H9 (cell line): ENCODE results near the gene CYTH4. TPM values are rescaled to one million over a fixed set of nuclear protein-coding genes. Genes with fewer than 3 reads are reported as not detected.

Source experiments
- DNase-seq: peaks from one replicate; pipeline ENCODE4 v3.0.0-alpha.2; 2017
- H2AFZ ChIP-seq: one replicate; pipeline ENCODE4 v1.6.1; 2013; ENCODE audit warnings: mild to moderate bottlenecking, low read length, control low read depth, moderate library complexity
- H2AK5ac ChIP-seq: 2 replicates; pipeline ENCODE4 v1.6.1; 2013; ENCODE audit warnings: low read length, control low read depth, mixed read lengths; ENCODE audit not compliant: insufficient read length
- H2BK120ac ChIP-seq: one replicate; pipeline ENCODE4 v1.6.1; 2013; ENCODE audit warnings: low read depth, mild to moderate bottlenecking, low read length, control low read depth, inconsistent platforms; ENCODE audit not compliant: poor library complexity, severe bottlenecking
- H2BK12ac ChIP-seq: 2 replicates; pipeline ENCODE4 v1.6.1; 2013; ENCODE audit warnings: low read length, control low read depth, mixed read lengths, low read depth; ENCODE audit not compliant: insufficient read length
- H2BK15ac ChIP-seq: 2 replicates; pipeline ENCODE4 v1.6.1; 2013; ENCODE audit warnings: low read depth, low read length, control low read depth
- H2BK20ac ChIP-seq: one replicate; pipeline ENCODE4 v1.6.1; 2013; ENCODE audit warnings: low read depth, mild to moderate bottlenecking, low read length, control low read depth, inconsistent platforms; ENCODE audit not compliant: poor library complexity, severe bottlenecking
- H2BK5ac ChIP-seq: 2 replicates; pipeline ENCODE4 v1.6.1; 2013; ENCODE audit warnings: low read length, control low read depth, mixed read lengths; ENCODE audit not compliant: insufficient read length
- H3K14ac ChIP-seq: 2 replicates; pipeline ENCODE4 v1.6.1; 2013; ENCODE audit warnings: low read length, control low read depth; ENCODE audit not compliant: insufficient read depth
- H3K18ac ChIP-seq: 2 replicates; pipeline ENCODE4 v1.6.1; 2013; ENCODE audit warnings: low read depth, mild to moderate bottlenecking, mixed read lengths, low read length, control low read depth; ENCODE audit not compliant: insufficient read length
- H3K23ac ChIP-seq: 2 replicates; pipeline ENCODE4 v1.6.1; 2013; ENCODE audit warnings: low read length, control low read depth, mixed read lengths, low read depth; ENCODE audit not compliant: insufficient read length
- H3K23me2 ChIP-seq: 2 replicates; pipeline ENCODE4 v1.6.1; 2013; ENCODE audit warnings: low read depth, mild to moderate bottlenecking, mixed read lengths, low read length, control low read depth; ENCODE audit not compliant: insufficient read length, poor library complexity, severe bottlenecking
- H3K27ac ChIP-seq: 2 replicates; pipeline ENCODE4 v1.5.1; 2013; ENCODE audit warnings: low read length, control low read depth, mixed read lengths, low read depth; ENCODE audit not compliant: insufficient read length
- H3K27me3 ChIP-seq: 2 replicates; pipeline ENCODE4 v1.6.1; 2013; ENCODE audit warnings: low read length, control low read depth, inconsistent platforms; ENCODE audit not compliant: insufficient read depth
- H3K4ac ChIP-seq: 2 replicates; pipeline ENCODE4 v1.6.1; 2013; ENCODE audit warnings: low read depth, mild to moderate bottlenecking, control low read depth, inconsistent platforms, low read length, moderate library complexity
- H3K4me1 ChIP-seq: 2 replicates; pipeline ENCODE4 v1.6.1; 2013; ENCODE audit warnings: low read length, control low read depth, inconsistent platforms; ENCODE audit not compliant: insufficient read depth
- H3K4me2 ChIP-seq: 2 replicates; pipeline ENCODE4 v1.6.1; 2013; ENCODE audit warnings: low read length, control low read depth, mixed read lengths; ENCODE audit not compliant: insufficient read length, insufficient read depth
- H3K56ac ChIP-seq: 2 replicates; pipeline ENCODE4 v1.6.1; 2013; ENCODE audit warnings: low read depth, mild to moderate bottlenecking, mixed read lengths, low read length, control low read depth; ENCODE audit not compliant: insufficient read length
- H3K79me1 ChIP-seq: 2 replicates; pipeline ENCODE4 v1.6.1; 2013; ENCODE audit warnings: low read depth, mild to moderate bottlenecking, moderate library complexity, low read length, control low read depth, inconsistent platforms; ENCODE audit not compliant: insufficient read depth, poor library complexity, severe bottlenecking
- H3K79me2 ChIP-seq: 2 replicates; pipeline ENCODE4 v1.6.1; 2013; ENCODE audit warnings: low read length, control low read depth, inconsistent platforms; ENCODE audit not compliant: insufficient read depth
- H3K9ac ChIP-seq: 2 replicates; pipeline ENCODE4 v1.6.1; 2013; ENCODE audit warnings: low read length, control low read depth, mixed read lengths; ENCODE audit not compliant: insufficient read length; ENCODE audit errors: extremely low read depth
- H3K9me3 ChIP-seq: one replicate; pipeline ENCODE4 v1.6.1; 2013; ENCODE audit warnings: low read depth, low read length, inconsistent platforms; ENCODE audit not compliant: control insufficient read depth
- H3T11ph ChIP-seq: one replicate; pipeline ENCODE4 v1.6.1; 2013; ENCODE audit warnings: mild to moderate bottlenecking, low read length, control low read depth, inconsistent platforms
- H4K20me1 ChIP-seq: one replicate; pipeline ENCODE4 v1.6.1; 2013; ENCODE audit not compliant: control insufficient read depth, insufficient read length, insufficient read depth
- H4K5ac ChIP-seq: 2 replicates; pipeline ENCODE4 v1.6.1; 2013; ENCODE audit warnings: low read depth, mild to moderate bottlenecking, mixed read lengths, low read length, control low read depth; ENCODE audit not compliant: insufficient read length
- H4K8ac ChIP-seq: replicated peaks from 2 replicates; pipeline ENCODE4 v1.6.1; 2013; ENCODE audit warnings: low read length, control low read depth, mixed read lengths, low read depth; ENCODE audit not compliant: insufficient read length
- H4K91ac ChIP-seq: 2 replicates; pipeline ENCODE4 v1.6.1; 2013; ENCODE audit warnings: low read depth, mild to moderate bottlenecking, moderate library complexity, mixed read lengths, low read length, control low read depth; ENCODE audit not compliant: insufficient read length
- H3K27ac Mint-ChIP-seq, 3 experiments: 2 replicates in 2 of 3; 3 replicates in 1 of 3; pipeline ENCODE4 v1.8.0; 2020 to 2021; ENCODE audit warnings: mixed read lengths in 3 of 3, mild to moderate bottlenecking in 1 of 3, moderate library complexity in 1 of 3
- H3K27me3 Mint-ChIP-seq: 2 replicates; pipeline ENCODE4 v1.8.0; 2021; ENCODE audit warnings: low read depth, mild to moderate bottlenecking, moderate library complexity, mixed read lengths
- H3K36me3 Mint-ChIP-seq, 3 experiments: 2 replicates in 2 of 3; 3 replicates in 1 of 3; pipeline ENCODE4 v1.8.0; 2020 to 2021; ENCODE audit warnings: low read depth in 3 of 3, mixed read lengths in 3 of 3; ENCODE audit not compliant: insufficient read depth in 1 of 3
- H3K4me1 Mint-ChIP-seq, 2 experiments: 2 replicates each; pipeline ENCODE4 v1.8.0; 2020; ENCODE audit warnings: mixed read lengths in 2 of 2
- H3K4me3 Mint-ChIP-seq, 2 experiments: 2 replicates in 1 of 2; 3 replicates in 1 of 2; pipeline ENCODE4 v1.8.0; 2020 to 2021; ENCODE audit warnings: mild to moderate bottlenecking in 2 of 2, mixed read lengths in 2 of 2, moderate library complexity in 1 of 2
- H3K9me3 Mint-ChIP-seq, 2 experiments: 2 replicates in 1 of 2; 3 replicates in 1 of 2; pipeline ENCODE4 v1.8.0; 2020; ENCODE audit warnings: mild to moderate bottlenecking in 2 of 2, mixed read lengths in 2 of 2, moderate library complexity in 1 of 2
- WGBS: extraction: QIAGEN DNeasy Blood & Tissue Kit; methylation state at CpG from one replicate; pipeline ENCODE4 v1.1.7; 2013; ENCODE audit warnings: missing lambda C conversion rate, low lambda C conversion rate, mixed read lengths; ENCODE audit not compliant: insufficient read length; ENCODE audit errors: extremely low coverage; 5-methylcytosine and 5-hydroxymethylcytosine counted together
- total RNA-seq: library from RNA; stranded (reverse); gene quantifications from 2 replicates; pipeline ENCODE4 v1.2.1, GENCODE V29; 2021
- TF ChIP-seq, protein P1 (sequence below): fragments of 200-600 bp; sonication (generic); conservative IDR thresholded peaks from 3 replicates; pipeline ENCODE4 v1.8.0; 2021; ENCODE audit warnings: antibody characterized with exemption, mild to moderate bottlenecking

CYTH4 gene
- total RNA-seq, 1 experiment from 2014 or later = not detected

DNA sequence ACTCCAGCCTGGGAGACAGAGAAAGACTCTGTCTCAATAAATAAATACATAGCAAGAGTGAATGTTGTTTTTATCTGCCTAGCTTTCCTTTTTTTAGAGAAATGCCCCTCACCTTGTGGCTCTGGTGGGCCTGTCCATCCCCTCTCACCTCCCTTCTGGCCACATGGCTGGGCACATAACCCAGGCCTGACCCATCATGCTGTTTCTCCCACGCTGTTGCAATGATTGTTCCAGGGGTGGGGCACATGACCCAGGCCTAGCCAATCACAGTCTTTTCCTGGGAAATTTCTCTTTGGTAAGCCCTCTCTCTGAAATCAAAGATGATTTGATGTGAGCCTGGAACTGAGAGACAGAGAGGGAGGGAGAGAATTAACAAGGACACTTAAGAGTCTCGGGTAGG is 5.5 kb upstream of the CYTH4 start:
- Mint-ChIP-seq H3K9me3 (no peaks in the 10 kb centered on the region), H3K4me3 (no peak overlapping the region; a peak in 1 of 5 replicates)
- no peak overlapping the region for H2AFZ ChIP-seq

More for the DNA sequence above, 5.5 kb upstream of the CYTH4 start:
- Histone ChIP-seq H3K4me2 (no peak overlapping the region), H2BK12ac (no peak overlapping the region), H3K56ac (no peak overlapping the region), H2BK20ac (no peak overlapping the region), H4K5ac (no peak overlapping the region), H3K9me3 (no peaks in the 10 kb centered on the region), H2BK15ac (no peak overlapping the region), H3T11ph (no peak overlapping the region), H2BK120ac (no peak overlapping the region), H3K23ac (no peak overlapping the region), H3K14ac (no peak overlapping the region), H4K91ac (no peak overlapping the region), H3K4ac (no peak overlapping the region), H3K27ac (no peak overlapping the region), H3K18ac (no peak overlapping the region), H3K23me2 (no peaks in the 10 kb centered on the region), H2BK5ac (no peak overlapping the region), H3K9ac (no peak overlapping the region), H4K20me1 (no peaks in the 10 kb centered on the region), H3K79me2 (no peaks in the 10 kb centered on the region), H2AK5ac (no peak overlapping the region), H3K79me1 (no peaks in the 10 kb centered on the region), H3K4me1 (no peaks in the 10 kb centered on the region), H3K27me3 (no peaks in the 10 kb centered on the region), H4K8ac (no peak overlapping the region)
- DNase-seq = no peak
- WGBS = no CpG with 5 or more reads among the region's 2 CpGs
- TF ChIP-seq, protein P1, sequence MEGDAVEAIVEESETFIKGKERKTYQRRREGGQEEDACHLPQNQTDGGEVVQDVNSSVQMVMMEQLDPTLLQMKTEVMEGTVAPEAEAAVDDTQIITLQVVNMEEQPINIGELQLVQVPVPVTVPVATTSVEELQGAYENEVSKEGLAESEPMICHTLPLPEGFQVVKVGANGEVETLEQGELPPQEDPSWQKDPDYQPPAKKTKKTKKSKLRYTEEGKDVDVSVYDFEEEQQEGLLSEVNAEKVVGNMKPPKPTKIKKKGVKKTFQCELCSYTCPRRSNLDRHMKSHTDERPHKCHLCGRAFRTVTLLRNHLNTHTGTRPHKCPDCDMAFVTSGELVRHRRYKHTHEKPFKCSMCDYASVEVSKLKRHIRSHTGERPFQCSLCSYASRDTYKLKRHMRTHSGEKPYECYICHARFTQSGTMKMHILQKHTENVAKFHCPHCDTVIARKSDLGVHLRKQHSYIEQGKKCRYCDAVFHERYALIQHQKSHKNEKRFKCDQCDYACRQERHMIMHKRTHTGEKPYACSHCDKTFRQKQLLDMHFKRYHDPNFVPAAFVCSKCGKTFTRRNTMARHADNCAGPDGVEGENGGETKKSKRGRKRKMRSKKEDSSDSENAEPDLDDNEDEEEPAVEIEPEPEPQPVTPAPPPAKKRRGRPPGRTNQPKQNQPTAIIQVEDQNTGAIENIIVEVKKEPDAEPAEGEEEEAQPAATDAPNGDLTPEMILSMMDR = no peak
- Mint-ChIP-seq H3K4me1 (peaks cover 6% of the 10 kb centered on the region in 2 experiments), H3K36me3 (no peaks in the 10 kb centered on the region), H3K27ac (no peak overlapping the region), H3K27me3 (peaks cover 30% of the 10 kb centered on the region)
